Measurements from ENCODE around the gene AVPI1.

DNA sequence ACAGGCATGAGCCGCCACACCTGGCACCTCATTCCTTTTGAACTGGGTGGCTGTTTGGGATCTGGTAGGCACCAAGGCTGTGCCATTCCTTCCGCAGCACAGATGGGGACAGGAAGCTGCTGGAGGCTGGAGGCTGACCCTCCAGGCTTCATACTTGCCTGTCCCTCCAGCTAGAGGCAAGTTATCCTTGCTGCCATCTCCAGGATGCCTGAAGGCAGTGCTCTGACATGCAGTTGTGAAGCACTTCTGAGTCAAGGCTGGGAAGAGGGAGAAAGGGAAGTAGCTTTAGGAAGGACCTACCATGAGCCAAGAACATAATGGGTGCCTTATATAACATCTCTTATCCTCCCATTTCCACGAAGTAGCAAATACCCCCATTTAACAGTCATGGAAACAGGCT lies 36.0 kb upstream of the AVPI1 start:
- TF ChIP-seq POLR2AphosphoS5 (IDR thresholded peaks at IDR 0.05; ENCODE audit: low read depth, low read length) (no peak), POLR2A (IDR thresholded peaks at IDR 0.05; ENCODE audit: low read depth, low read length) (no peak), TAF1 (IDR thresholded peaks at IDR 0.05; ENCODE audit: borderline replicate concordance, low read depth, low read length) (no peak)

Measured in GM12892 (cell line).